ENCODE results near the gene TEAD2.

DNA sequence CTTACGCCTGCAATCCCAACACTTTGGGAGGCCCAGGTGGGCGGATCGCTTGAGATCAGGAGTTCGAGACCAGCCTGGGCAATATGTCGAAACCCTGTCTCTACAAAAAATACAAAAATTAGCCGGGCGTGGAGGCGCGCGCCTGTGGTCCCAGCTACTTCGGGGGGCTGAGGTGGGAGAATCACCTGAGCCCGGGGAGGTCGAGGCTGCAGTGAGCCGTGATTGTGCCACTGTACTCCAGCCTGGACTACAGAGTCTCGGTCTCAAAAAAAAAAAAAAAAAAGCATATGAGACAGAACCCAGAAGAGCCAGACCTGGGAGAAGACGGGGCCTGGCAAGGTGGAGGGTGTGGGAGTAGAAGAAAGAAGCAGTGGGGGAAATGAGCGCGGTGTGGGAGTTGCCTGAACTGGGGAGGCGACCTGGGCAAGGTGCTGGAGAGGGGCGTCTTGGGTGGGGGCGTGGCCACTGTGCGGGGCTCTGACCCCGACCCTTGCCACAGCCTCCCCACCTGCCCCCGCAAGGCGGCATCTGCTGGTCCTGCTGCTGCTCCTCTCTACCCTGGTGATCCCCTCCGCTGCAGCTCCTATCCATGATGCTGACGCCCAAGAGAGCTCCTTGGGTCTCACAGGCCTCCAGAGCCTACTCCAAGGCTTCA lies 2.0 kb upstream of the TEAD2 start:
- TF ChIP-seq POLR2A (IDR thresholded peaks at IDR 0.05): no peak
- TF ChIP-seq, protein P1, sequence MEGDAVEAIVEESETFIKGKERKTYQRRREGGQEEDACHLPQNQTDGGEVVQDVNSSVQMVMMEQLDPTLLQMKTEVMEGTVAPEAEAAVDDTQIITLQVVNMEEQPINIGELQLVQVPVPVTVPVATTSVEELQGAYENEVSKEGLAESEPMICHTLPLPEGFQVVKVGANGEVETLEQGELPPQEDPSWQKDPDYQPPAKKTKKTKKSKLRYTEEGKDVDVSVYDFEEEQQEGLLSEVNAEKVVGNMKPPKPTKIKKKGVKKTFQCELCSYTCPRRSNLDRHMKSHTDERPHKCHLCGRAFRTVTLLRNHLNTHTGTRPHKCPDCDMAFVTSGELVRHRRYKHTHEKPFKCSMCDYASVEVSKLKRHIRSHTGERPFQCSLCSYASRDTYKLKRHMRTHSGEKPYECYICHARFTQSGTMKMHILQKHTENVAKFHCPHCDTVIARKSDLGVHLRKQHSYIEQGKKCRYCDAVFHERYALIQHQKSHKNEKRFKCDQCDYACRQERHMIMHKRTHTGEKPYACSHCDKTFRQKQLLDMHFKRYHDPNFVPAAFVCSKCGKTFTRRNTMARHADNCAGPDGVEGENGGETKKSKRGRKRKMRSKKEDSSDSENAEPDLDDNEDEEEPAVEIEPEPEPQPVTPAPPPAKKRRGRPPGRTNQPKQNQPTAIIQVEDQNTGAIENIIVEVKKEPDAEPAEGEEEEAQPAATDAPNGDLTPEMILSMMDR (IDR thresholded peaks at IDR 0.05): no peak

All from Peyer's patch (tissue), 4 donors.